GM19467 (cell line): ENCODE results near the gene CALR3.
A peak's percentile ranks its signal among the peaks of the same experiment; 100 is the strongest.
"Not testable (repeated sequence)": the region's sequence is repeated elsewhere in the genome, so short reads cannot be mapped to it uniquely, and the experiment has no call there.

ENCODE experiments used
- ATAC-seq: cut with Tn5 transposase; IDR thresholded peaks from one replicate; pipeline ENCODE4 v1.9.1; 2021; ENCODE audit warnings: mild to moderate bottlenecking, moderate library complexity; ENCODE audit not compliant: unreplicated experiment

The CALR3 gene

DNA sequence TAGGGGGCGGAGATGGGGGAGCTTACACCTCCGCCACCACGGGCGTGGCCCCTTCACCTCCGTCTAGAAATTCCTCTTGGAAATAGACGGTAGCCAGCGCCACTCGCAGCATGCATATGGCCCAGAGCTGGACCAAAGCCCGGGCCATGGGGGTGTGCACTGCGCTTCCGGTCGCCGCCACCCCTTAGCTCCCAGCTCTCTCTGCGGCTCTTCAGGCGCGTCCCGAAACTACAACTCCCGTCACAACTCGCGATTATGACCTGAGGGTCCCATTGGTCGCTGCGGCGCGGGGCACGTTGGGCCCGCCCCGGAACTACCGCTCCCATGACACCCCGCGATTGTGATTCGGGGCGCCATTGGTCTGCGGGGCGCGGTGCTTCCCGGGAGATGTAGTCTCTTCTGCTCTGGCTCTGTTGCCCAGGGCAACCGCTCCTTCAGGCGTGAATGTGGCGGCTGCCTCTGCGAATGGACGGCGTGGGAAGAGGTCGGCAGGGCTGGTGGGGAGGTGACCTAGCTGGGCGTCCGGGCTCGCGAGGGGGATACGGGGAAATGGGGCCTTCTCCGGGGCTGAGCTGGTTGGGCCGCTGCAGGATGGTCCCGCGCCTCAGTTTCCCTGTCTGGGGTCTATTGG is at the start of gene CALR3, which contains the start of gene C19orf44:
CALR3 (minus strand) TSS at position 186 of the 631 bp plus-strand sequence; CDS start at position 148, 38 bp downstream.
C19orf44 (plus strand) TSS at position 413 of the 631 bp plus-strand sequence. CDS start 4,399 bp downstream, outside the sequence.
- ATAC-seq = peak; percentile 94

- no peak for ATAC-seq
Measured at GRCh38 chr19:16544473-16545231, 48.7 kb upstream of the CALR3 start.

DNA sequence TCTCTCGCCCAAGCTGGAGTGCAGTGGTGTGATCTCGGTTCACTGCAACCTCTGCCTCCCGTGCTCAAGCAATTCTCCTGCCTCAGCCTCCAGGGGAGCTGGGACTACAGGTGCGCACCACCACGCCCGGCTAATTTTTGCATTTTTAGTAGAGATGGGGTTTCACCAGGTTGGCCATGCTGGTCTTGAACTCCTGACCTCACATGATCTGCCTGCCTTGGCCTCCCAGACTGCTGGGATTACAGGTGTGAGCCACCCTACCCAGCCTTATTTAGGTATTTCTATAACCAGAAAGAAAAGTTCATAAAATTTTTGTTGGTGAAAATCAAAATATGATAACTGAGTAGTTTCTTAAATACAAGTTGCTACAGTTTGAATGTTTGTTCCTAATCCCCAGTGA is 47.8 kb upstream of the CALR3 start:
- ATAC-seq = not testable (repeated sequence)

- ATAC-seq = no peak
Measured at GRCh38 chr19:16542910-16543472, 47.0 kb upstream of the CALR3 start.

DNA sequence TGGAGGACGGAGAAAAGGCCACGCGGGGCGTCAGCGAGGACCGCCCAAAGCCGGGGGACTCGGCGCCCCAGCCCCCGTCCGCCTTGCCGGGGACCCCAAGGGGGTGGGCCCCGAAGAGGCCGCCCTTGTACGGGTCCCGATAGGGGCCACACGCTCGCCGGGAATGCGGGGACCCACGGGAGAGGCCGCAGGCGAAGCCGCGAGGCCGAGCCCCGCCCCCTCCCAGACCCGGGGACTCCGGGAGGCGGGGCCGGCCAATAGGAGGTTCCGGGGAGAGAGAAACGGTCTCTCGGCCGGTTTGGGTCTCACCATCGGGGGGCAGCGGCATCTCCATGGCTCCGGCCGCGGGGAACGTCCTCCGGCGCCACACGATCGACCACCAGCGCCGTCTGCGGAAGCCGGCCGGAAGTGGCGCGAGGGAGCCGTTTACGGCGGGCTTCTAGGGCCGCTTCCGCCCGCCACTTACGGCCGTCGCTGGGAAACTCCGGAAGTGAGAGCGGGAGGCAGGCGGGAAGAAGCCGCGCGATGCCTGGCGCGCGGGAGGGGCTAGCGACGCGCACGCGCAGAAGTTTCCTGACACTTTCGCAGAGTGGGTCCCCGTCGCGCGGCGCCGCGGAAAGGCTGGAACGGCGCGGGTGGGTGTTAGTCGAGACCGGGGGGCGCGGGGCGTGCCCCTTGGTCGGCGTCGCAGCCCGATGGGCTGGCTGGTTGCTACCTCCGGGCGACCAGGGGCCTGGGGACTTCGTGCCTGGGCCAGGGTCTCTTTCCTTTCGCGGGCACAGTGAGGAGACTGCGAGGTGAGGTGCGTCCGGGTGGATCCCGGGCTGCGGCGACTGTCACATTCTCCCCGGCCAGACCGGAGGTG is 46.3 kb upstream of the CALR3 start, which contains the start of gene CHERP:
CHERP (minus strand) TSS at position 393 of the 865 bp plus-strand sequence; CDS start at position 334, 59 bp downstream.
- ATAC-seq = peak; percentile 68

DNA sequence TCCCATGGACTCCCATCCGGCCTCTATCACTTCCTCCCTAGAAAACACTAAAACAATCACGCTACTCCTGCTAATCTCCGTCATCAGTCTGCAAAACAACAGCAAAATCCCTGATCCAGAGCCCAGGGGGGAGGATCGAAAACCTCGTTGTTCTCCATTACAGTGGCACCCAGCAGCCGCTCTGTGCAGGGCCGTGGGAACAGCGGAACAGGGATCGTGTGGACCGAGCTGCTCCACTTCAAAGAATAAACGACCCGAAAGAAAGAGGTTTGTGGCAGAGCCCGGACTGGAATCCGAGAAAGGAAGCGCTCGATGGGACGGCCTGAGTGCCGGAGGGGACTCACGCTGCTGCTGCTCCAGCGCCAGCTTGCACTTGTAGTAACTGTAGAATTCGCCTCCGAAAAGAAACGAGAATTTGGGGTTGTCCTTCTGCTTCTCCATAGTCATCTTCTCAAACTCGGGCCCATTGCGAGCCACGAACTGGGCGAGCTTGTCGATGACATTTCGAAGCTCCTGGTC is 45.6 kb upstream of the CALR3 start:
- ATAC-seq = no peak

DNA sequence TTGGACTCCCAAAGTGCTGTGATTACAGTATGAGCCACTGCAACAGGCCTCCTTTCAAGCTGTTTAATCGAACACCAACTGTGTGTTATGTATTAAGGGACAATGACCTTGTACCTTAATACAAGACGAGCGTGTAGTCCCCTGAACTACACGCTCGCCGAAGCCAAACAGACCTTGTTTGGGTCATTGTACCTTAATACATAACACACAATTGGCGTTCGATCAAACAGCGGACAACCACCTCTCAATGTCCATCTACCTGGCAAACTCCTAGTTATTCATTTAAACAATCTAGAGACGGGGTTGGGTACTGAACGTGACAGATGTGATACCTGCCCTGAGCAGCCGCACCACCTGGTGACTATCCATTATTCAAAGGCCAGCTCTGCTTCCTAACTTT is 45.0 kb upstream of the CALR3 start:
- no peak for ATAC-seq

- no peak for ATAC-seq
Measured at GRCh38 chr19:16537111-16537510, 41.1 kb upstream of the CALR3 start.

DNA sequence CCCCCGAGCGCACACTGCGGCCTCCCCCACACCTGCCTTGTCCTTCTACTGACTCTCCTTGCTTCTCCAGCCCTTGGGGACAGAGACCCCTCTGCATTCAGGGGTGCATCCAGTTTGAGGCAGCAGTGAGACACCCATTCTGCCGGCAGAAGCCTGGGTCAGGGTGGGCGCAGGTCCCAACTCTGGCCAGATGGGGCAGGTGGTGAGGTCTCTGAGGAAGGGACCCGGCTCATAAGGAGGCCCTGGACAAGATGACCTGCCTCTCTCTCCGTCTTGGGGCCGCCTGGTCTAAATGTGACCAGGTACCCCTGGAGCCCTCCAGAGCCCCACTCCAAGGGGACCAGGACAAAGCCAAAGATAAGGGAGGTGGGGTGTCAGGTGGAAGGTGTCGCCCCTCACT is 40.2 kb upstream of the CALR3 start:
- no peak for ATAC-seq

DNA sequence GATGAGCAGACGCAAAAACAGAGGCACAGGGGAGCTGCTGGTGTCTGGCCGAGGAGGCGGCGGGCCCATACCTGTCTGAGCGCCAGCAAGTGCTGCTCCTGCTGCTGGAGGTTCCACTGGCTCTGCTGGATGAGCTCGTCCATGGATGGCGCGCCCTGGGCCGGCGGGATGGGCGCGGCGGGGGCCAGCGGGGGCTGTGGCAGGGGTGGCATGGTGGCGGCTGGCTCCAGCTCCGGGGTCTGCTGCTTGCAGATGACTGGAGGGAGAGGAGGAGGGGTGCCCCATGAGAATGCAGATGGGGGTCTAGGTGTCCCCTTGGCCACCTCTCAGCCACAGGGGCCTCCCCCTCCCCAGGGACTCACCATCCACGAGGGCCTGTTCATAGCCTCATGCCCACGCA is 39.4 kb upstream of the CALR3 start:
- ATAC-seq = no peak

DNA sequence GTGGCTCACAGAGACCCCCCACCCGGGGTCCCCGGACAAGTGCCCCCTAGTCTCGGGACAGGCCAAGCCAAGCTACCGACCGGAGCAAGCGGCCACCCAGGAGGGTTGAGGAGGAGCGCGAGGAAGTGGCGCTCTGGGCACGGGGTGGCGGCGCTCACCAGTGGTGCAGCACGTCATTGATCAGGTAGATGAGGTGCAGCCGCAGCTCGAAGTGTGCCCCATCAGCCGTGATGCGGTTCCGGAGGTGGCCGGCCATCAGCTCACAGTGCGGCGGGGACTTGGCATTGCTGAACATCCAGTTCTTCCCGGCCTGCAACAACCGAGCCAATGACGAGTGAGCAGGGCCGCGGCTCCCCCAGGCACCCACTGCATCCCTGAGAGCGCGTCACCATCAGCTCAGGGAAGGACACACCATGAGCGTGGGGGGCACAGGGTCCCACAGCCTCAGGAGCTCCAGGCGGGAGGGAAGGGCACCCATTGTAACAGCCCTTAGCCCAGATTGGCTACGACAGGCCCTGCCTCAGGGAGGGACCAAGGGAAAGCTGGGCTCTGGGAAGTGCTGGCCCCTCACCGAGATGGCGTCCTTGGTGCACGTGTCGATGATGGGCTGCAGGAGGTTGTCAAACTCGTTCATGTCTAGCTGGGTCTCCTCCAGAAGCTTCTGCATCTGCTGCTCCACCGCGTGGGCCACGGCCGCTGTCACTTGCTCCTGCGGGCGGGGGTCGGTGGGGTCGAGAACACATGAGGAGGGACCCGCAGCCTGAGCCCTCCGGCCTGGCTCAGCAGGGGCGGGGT is 36.7 kb upstream of the CALR3 start:
- ATAC-seq = no peak

DNA sequence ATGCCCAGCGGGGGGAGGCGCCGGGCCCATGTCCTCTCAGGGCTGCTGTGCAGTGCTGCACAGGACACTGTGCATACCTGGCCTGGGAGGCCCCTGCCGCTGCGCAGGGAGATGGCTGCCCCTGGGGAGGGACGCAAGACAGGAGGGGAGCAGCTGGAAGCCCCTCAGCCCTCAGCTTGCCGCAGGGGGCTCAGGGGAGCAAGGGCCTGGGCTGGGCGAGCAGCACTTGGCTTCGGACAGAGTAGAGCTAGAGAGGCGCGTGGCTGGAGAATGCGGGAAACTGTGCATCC is 35.4 kb upstream of the CALR3 start:
- no peak for ATAC-seq

- no peak for ATAC-seq
Measured at GRCh38 chr19:16530540-16531379, 34.8 kb upstream of the CALR3 start.

DNA sequence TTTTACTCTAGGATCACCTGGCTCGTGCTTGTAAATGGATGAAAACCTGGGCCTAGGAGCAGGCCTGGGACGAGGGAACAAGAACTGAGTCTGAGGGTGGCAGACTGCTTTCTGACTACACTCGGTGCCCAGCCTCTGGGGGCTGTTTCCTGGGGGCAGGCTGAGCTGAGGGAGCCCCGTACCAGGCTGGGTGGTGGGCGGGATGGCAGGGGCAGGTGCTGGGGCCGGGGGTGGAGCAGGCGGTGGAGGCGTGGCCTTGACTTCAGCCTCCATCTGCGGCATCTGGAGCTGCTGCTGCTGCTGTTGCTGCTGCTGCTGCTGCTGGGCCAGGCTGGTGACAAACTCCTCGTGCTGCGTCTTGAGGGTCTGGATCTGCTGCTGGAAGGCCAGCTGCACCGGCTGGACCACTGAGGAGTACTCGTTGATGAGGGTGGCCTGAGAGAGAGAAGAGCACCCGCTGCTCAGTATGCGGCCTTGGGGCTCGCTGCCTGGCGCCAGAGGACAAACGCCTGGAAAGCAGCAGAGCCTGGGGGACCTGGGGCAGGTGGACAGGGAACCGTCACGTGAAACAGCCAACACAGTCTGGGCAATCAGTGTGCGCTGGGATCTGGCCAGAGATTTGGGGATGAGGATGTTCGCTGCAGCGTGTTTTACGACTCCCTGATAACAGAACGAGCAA is 33.6 kb upstream of the CALR3 start:
- ATAC-seq = no peak

DNA sequence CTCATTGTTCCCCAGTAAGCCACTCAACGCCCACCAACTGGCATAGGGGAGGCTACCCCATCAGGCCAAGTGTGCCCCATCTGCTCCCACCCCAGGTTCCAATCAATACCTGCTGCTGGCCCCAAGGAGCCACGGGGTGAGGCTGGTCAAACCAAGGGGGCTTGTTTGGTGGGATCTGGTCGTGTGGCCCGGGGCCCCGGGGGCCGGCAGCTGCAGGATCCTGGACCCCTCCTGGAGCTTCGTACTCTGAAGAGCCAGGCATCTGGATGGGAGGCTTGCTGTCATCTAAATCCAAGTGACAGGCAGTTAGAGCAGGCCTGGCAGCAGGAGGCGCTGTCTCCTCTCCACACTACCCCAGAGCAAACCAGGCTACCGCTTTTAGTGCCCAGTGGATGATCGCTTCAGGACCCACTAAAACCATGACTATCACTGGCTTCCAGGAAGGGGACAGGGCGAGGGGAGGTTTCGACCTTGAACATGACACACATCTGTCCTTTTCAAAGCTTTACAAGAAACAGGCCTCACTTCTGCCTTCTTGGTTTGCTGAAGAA is 32.1 kb upstream of the CALR3 start:
- ATAC-seq = no peak

GRCh38 chr19:16527334-16527935 is 31.5 kb upstream of the CALR3 start:
- ATAC-seq = no peak

DNA sequence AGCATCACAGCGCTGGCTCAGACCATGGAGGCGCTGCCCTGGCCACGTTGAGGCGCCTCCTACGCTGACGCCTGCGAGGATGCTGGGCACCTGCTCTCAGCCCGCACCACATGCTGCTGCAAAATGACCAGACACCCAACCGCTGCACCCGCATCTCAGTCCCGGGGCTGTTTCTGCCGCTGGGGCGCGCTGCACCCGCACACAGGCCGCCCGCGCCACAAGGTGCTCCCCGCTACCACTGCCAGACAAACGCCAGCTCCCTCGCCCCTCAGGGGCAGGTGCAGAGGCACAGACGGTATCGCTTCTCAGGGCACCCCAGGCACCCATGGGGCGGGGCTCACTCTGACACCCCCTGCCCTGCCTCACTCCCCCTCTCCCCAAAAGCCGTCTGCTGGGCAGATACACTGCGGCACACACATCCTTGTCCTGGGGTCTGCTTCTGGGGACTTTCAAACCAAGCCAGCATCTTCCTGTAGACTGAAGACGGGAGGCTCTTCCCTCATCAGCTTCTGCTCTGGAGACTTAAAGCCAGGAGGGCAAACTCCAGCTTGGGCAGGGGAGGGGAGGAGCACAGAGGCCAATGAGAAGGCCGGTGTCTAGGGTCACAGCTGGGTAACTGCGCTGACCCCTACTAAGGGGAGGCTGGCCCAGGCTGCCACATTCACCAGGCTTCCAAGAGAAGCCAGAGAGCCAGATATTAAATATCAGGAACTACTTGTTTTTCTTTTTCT is 29.9 kb upstream of the CALR3 start:
- ATAC-seq = no peak
